HepG2 (cell line): ENCODE results near the gene SH3D19. TPM values are rescaled to one million over a fixed set of nuclear protein-coding genes. Genes with fewer than 3 reads are reported as not detected.
A peak's percentile ranks its signal among the peaks of the same experiment; 100 is the strongest.

Source experiments
- AFF4 ChIP-seq: sonication (generic); formaldehyde crosslinking; IDR thresholded peaks from 2 replicates; pipeline ENCODE4 v1.4.0; 2020; ENCODE audit warnings: missing genetic modification reagents
- BRCA1 ChIP-seq: sonication (generic); formaldehyde crosslinking; IDR thresholded peaks from 2 replicates; pipeline ENCODE4 v1.4.0; 2020; ENCODE audit warnings: missing genetic modification reagents
- EP300 ChIP-seq, 3 experiments: sonication (generic) in 1 of 3; formaldehyde crosslinking in 1 of 3; IDR thresholded peaks; 2 replicates each; pipeline versions ENCODE4 v1.5.1 to v1.6.1; 2011 to 2020; ENCODE audit warnings: low read depth in 2 of 3, low read length in 2 of 3, borderline replicate concordance in 1 of 3, improper control_type of control experiment in 1 of 3, mild to moderate bottlenecking in 1 of 3, missing genetic modification reagents in 1 of 3, moderate library complexity in 1 of 3
- FOSL1 ChIP-seq: sonication (generic); formaldehyde crosslinking; IDR thresholded peaks from 2 replicates; pipeline ENCODE4 v1.9.0; 2021; ENCODE audit warnings: missing genetic modification reagents, borderline replicate concordance
- HHEX ChIP-seq: IDR thresholded peaks from 2 replicates; pipeline ENCODE4 v1.6.1; 2016; ENCODE audit warnings: control low read depth
- SAP130 ChIP-seq: IDR thresholded peaks from 2 replicates; pipeline ENCODE4 v1.6.1; 2016; ENCODE audit warnings: low read depth
- TEF ChIP-seq: sonication (generic); formaldehyde crosslinking; IDR thresholded peaks from 2 replicates; pipeline ENCODE4 v1.5.0; 2020; ENCODE audit warnings: missing genetic modification reagents
- TSC22D2 ChIP-seq: sonication (generic); formaldehyde crosslinking; IDR thresholded peaks from 2 replicates; pipeline ENCODE4 v1.5.1; 2020; ENCODE audit warnings: missing genetic modification reagents, mild to moderate bottlenecking, borderline replicate concordance
- XBP1 ChIP-seq: sonication (generic); formaldehyde crosslinking; IDR thresholded peaks from 2 replicates; pipeline ENCODE4 v1.5.0; 2020; ENCODE audit warnings: missing genetic modification reagents
- ZMYM4 ChIP-seq: sonication (generic); formaldehyde crosslinking; IDR thresholded peaks from 2 replicates; pipeline ENCODE4 v1.8.1; 2023; ENCODE audit warnings: mild to moderate bottlenecking, missing genetic modification reagents
- ZNF20 ChIP-seq: sonication (generic); formaldehyde crosslinking; IDR thresholded peaks from 2 replicates; pipeline ENCODE4 v1.4.0; 2020; ENCODE audit warnings: mild to moderate bottlenecking, moderate library complexity, missing genetic modification reagents
- ZNF749 ChIP-seq: sonication (generic); formaldehyde crosslinking; IDR thresholded peaks from 2 replicates; pipeline ENCODE4 v1.8.0; 2022; ENCODE audit warnings: mild to moderate bottlenecking, missing genetic modification reagents, moderate library complexity, borderline replicate concordance
- polyA plus RNA-seq, 8 experiments: library from polyadenylated mRNA; depleted of rRNA in 3 of 8; stranded (reverse) in 7 of 8; unstranded in 1 of 8; fragments of >200 nt; fragmentation: Illumina TruSeq in 4 of 8; extraction: Trizol in 4 of 8; gene quantifications; 2 replicates each; pipeline versions ENCODE4 v1.2.1 to v1.2.3, GENCODE V29; 2011 to 2016; ENCODE audit warnings: low read depth in 4 of 8, missing spikeins in 1 of 8, mixed read lengths in 1 of 8; ENCODE audit not compliant: insufficient read depth in 1 of 8
- total RNA-seq, 5 experiments: library from RNA; depleted of rRNA; stranded (reverse); fragments of >200 nt; fragmentation: Illumina TruSeq; extraction: Trizol; gene quantifications; 2 replicates each; pipeline ENCODE4 v1.2.3, GENCODE V29; 2016; ENCODE audit warnings: low read depth in 1 of 5
- TF ChIP-seq, protein P1 (sequence below): sonication (generic); formaldehyde crosslinking; IDR thresholded peaks from 2 replicates; pipeline ENCODE4 v1.4.0; 2020; ENCODE audit warnings: missing genetic modification reagents, borderline replicate concordance
- TF ChIP-seq, protein P2 (sequence below): sonication (generic); formaldehyde crosslinking; IDR thresholded peaks from 2 replicates; pipeline ENCODE4 v1.4.0; 2020; ENCODE audit warnings: missing genetic modification reagents, borderline replicate concordance
- TF ChIP-seq, protein P3 (sequence below): conservative IDR thresholded peaks from 2 replicates; pipeline ENCODE4 v1.6.1; 2018; ENCODE audit warnings: missing genetic modification reagents

The SH3D19 gene
- total and polyA plus RNA-seq, 2 of the 13 experiments (the other 11 are each of a cell fraction or from before 2014, with no cell fraction given), result 31.2 to 38.0 TPM

GRCh38 chr4:151204925-151205524 lies 120.4 kb downstream of the SH3D19 start (continued):
- TF ChIP-seq, protein P1, sequence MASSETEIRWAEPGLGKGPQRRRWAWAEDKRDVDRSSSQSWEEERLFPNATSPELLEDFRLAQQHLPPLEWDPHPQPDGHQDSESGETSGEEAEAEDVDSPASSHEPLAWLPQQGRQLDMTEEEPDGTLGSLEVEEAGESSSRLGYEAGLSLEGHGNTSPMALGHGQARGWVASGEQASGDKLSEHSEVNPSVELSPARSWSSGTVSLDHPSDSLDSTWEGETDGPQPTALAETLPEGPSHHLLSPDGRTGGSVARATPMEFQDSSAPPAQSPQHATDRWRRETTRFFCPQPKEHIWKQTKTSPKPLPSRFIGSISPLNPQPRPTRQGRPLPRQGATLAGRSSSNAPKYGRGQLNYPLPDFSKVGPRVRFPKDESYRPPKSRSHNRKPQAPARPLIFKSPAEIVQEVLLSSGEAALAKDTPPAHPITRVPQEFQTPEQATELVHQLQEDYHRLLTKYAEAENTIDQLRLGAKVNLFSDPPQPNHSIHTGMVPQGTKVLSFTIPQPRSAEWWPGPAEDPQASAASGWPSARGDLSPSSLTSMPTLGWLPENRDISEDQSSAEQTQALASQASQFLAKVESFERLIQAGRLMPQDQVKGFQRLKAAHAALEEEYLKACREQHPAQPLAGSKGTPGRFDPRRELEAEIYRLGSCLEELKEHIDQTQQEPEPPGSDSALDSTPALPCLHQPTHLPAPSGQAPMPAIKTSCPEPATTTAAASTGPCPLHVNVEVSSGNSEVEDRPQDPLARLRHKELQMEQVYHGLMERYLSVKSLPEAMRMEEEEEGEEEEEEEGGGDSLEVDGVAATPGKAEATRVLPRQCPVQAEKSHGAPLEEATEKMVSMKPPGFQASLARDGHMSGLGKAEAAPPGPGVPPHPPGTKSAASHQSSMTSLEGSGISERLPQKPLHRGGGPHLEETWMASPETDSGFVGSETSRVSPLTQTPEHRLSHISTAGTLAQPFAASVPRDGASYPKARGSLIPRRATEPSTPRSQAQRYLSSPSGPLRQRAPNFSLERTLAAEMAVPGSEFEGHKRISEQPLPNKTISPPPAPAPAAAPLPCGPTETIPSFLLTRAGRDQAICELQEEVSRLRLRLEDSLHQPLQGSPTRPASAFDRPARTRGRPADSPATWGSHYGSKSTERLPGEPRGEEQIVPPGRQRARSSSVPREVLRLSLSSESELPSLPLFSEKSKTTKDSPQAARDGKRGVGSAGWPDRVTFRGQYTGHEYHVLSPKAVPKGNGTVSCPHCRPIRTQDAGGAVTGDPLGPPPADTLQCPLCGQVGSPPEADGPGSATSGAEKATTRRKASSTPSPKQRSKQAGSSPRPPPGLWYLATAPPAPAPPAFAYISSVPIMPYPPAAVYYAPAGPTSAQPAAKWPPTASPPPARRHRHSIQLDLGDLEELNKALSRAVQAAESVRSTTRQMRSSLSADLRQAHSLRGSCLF (CRISPR knock-in tag), result no peak
- no peak for TF ChIP-seq TSC22D2 (CRISPR knock-in tag)
- TF ChIP-seq, protein P2, sequence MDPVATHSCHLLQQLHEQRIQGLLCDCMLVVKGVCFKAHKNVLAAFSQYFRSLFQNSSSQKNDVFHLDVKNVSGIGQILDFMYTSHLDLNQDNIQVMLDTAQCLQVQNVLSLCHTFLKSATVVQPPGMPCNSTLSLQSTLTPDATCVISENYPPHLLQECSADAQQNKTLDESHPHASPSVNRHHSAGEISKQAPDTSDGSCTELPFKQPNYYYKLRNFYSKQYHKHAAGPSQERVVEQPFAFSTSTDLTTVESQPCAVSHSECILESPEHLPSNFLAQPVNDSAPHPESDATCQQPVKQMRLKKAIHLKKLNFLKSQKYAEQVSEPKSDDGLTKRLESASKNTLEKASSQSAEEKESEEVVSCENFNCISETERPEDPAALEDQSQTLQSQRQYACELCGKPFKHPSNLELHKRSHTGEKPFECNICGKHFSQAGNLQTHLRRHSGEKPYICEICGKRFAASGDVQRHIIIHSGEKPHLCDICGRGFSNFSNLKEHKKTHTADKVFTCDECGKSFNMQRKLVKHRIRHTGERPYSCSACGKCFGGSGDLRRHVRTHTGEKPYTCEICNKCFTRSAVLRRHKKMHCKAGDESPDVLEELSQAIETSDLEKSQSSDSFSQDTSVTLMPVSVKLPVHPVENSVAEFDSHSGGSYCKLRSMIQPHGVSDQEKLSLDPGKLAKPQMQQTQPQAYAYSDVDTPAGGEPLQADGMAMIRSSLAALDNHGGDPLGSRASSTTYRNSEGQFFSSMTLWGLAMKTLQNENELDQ (CRISPR knock-in tag), result no peak
- no peak for TF ChIP-seq TEF
- TF ChIP-seq ZNF20, result no peak
- TF ChIP-seq, protein P3, sequence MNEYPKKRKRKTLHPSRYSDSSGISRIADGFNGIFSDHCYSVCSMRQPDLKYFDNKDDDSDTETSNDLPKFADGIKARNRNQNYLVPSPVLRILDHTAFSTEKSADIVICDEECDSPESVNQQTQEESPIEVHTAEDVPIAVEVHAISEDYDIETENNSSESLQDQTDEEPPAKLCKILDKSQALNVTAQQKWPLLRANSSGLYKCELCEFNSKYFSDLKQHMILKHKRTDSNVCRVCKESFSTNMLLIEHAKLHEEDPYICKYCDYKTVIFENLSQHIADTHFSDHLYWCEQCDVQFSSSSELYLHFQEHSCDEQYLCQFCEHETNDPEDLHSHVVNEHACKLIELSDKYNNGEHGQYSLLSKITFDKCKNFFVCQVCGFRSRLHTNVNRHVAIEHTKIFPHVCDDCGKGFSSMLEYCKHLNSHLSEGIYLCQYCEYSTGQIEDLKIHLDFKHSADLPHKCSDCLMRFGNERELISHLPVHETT (CRISPR knock-in tag), result peak; percentile 75; the same call in 1 of the 2 replicates
- no peak for TF ChIP-seq HHEX (CRISPR knock-in tag)
- TF ChIP-seq ZNF749 (CRISPR knock-in tag), result no peak
- no peak for TF ChIP-seq XBP1
- TF ChIP-seq BRCA1 (CRISPR knock-in tag), result no peak
- TF ChIP-seq SAP130 (CRISPR knock-in tag), result peak; percentile 84
- TF ChIP-seq EP300 (IDR thresholded peaks at IDR 0.05; ENCODE audit: low read depth in 2 of 2, low read length in 2 of 2), result peak; percentile 51 to 84; a peak in 3 of 4 replicates
- peak; percentile 88; the same call in 1 of the 2 replicates for TF ChIP-seq EP300 (CRISPR knock-in tag; IDR thresholded peaks at IDR 0.05; ENCODE audit: borderline replicate concordance)
- TF ChIP-seq FOSL1 (CRISPR knock-in tag), result no peak
- TF ChIP-seq ZMYM4 (CRISPR knock-in tag), result peak; percentile 97
- TF ChIP-seq AFF4 (CRISPR knock-in tag), result no peak
